A549 (cell line): ENCODE measurements around the gene PEX16. TPM values are rescaled to one million over a fixed set of nuclear protein-coding genes. Genes with fewer than 3 reads are reported as not detected.

Experiments
- ATAC-seq, 2 experiments: fragments of 200-7000 bp in 1 of 2; fragments of >200 bp in 1 of 2; cut with Nextera tagmentation in 1 of 2; cut with Tn5 transposase in 1 of 2; 3 replicates each; pipeline versions ENCODE4 v1.8.0 to v1.9.1; 2018 to 2020; ENCODE audit warnings: mild to moderate bottlenecking in 1 of 2, moderate library complexity in 1 of 2
- CTCF ChIA-PET: fragments of 300-600 bp; sonication (Branson Sonifier 250); formaldehyde crosslinking; extraction: SDS; loops from one replicate; lab custom pipeline; 2021; ENCODE audit warnings: antibody characterized with exemption, inconsistent platforms; lab: Yijun Ruan, JAX
- POLR2A ChIA-PET: fragments of 350-600 bp; formaldehyde crosslinking; extraction: SDS; loops from one replicate; lab custom pipeline; 2021; ENCODE audit warnings: antibody characterized with exemption, inconsistent platforms; lab: Yijun Ruan, JAX
- DNase-seq, 2 experiments: peaks; one replicate each; pipeline versions ENCODE4 v3.0.0 to v3.0.0-alpha.2; 2011 to 2016; ENCODE audit warnings: low read depth in 1 of 2, low spot score in 1 of 2
- FAIRE-seq: peaks from 2 replicates; lab custom pipeline; 2011; peaks lifted over from hg19 to GRCh38; lab: Jason Lieb, UNC
- H3K27ac ChIP-seq, 2 experiments: fragments of >200 bp; sonication (Bioruptor Twin); formaldehyde crosslinking; 3 replicates each; pipeline ENCODE4 v1.5.1; 2016 to 2017
- H3K4me1 ChIP-seq: fragments of >200 bp; sonication (Bioruptor Twin); formaldehyde crosslinking; 3 replicates; pipeline ENCODE4 v1.6.1; 2016
- H3K4me2 ChIP-seq: fragments of >200 bp; sonication (Bioruptor Twin); formaldehyde crosslinking; 3 replicates; pipeline ENCODE4 v1.6.1; 2016
- H3K4me3 ChIP-seq: fragments of >200 bp; sonication (Bioruptor Twin); formaldehyde crosslinking; 3 replicates; pipeline ENCODE4 v1.5.1; 2016
- H3K9me3 ChIP-seq: fragments of >200 bp; sonication (Bioruptor Twin); formaldehyde crosslinking; 3 replicates; pipeline ENCODE4 v1.6.1; 2016
- BHLHE40 ChIP-seq: IDR thresholded peaks from 2 replicates; pipeline ENCODE4 v1.6.1; 2012; ENCODE audit warnings: low read depth, low read length, inconsistent platforms
- CHD2 ChIP-seq: fragments of 150-350 bp; IDR thresholded peaks from 2 replicates; pipeline ENCODE4 v1.6.1; 2014; ENCODE audit warnings: low read length; ENCODE audit not compliant: partially characterized antibody
- E2F6 ChIP-seq: IDR thresholded peaks from 2 replicates; pipeline ENCODE4 v1.6.1; 2012; ENCODE audit warnings: low read depth, borderline replicate concordance
- EHF ChIP-seq: fragments of 250-450 bp; sonication (Bioruptor Pico); IDR thresholded peaks from 2 replicates; pipeline ENCODE4 v1.5.0; 2020; ENCODE audit warnings: mild to moderate bottlenecking
- EHMT2 ChIP-seq: fragments of 200-600 bp; sonication (generic); IDR thresholded peaks from 2 replicates; pipeline ENCODE4 v1.6.1; 2016; ENCODE audit warnings: antibody characterized with exemption, low read depth, mild to moderate bottlenecking, moderate library complexity
- FOSL2 ChIP-seq, 2 experiments: fragments of 450-650 bp in 1 of 2; fragments of >200 bp in 1 of 2; sonication (Bioruptor Twin) in 1 of 2; formaldehyde crosslinking; IDR thresholded peaks; 2 replicates each; pipeline versions ENCODE4 v1.5.0 to v1.6.1; 2016 to 2020; ENCODE audit warnings: mild to moderate bottlenecking in 1 of 2, moderate library complexity in 1 of 2
- HDAC2 ChIP-seq: fragments of 200-600 bp; sonication (generic); IDR thresholded peaks from 2 replicates; pipeline ENCODE4 v1.6.1; 2016
- HES2 ChIP-seq: fragments of >200 bp; sonication (Bioruptor Twin); formaldehyde crosslinking; IDR thresholded peaks from 2 replicates; pipeline ENCODE4 v1.6.1; 2016
- HMGXB4 ChIP-seq: fragments of 250-450 bp; sonication (Bioruptor Pico); IDR thresholded peaks from 2 replicates; pipeline ENCODE4 v1.5.0; 2021; ENCODE audit warnings: mild to moderate bottlenecking, moderate library complexity, borderline replicate concordance
- HOXB5 ChIP-seq: fragments of 250-450 bp; sonication (Bioruptor Pico); IDR thresholded peaks from 2 replicates; pipeline ENCODE4 v1.5.0; 2020; ENCODE audit warnings: mild to moderate bottlenecking, moderate library complexity
- KDM1A ChIP-seq: fragments of 200-600 bp; sonication (generic); IDR thresholded peaks from 2 replicates; pipeline ENCODE4 v1.6.1; 2016; ENCODE audit warnings: low read depth, mild to moderate bottlenecking
- MAZ ChIP-seq: fragments of 150-350 bp; IDR thresholded peaks from 2 replicates; pipeline ENCODE4 v1.6.1; 2014; ENCODE audit warnings: antibody characterized with exemption, low read depth, low read length, borderline replicate concordance
- NR3C1 ChIP-seq: fragments of >200 bp; sonication (Bioruptor Twin); formaldehyde crosslinking; IDR thresholded peaks from 3 replicates; pipeline ENCODE4 v1.6.1; 2017
- PBX3 ChIP-seq: IDR thresholded peaks from 2 replicates; pipeline ENCODE4 v1.6.1; 2012
- REST ChIP-seq: fragments of 200-600 bp; sonication (generic); IDR thresholded peaks from 2 replicates; pipeline ENCODE4 v1.6.1; 2016; ENCODE audit warnings: antibody characterized with exemption, mild to moderate bottlenecking, moderate library complexity
- SMC3 ChIP-seq: fragments of >200 bp; sonication (Bioruptor Twin); formaldehyde crosslinking; IDR thresholded peaks from 3 replicates; pipeline ENCODE4 v1.6.1; 2018; ENCODE audit warnings: inconsistent platforms
- TFCP2L1 ChIP-seq: fragments of 250-450 bp; sonication (Bioruptor Pico); IDR thresholded peaks from 2 replicates; pipeline ENCODE4 v1.5.0; 2021; ENCODE audit warnings: mild to moderate bottlenecking
- USF2 ChIP-seq: fragments of 450-650 bp; IDR thresholded peaks from 2 replicates; pipeline ENCODE4 v1.6.1; 2014; ENCODE audit warnings: antibody characterized with exemption
- WGBS: methylation state at CpG from one replicate; pipeline ENCODE4 v1.1.6; 2017; ENCODE audit errors: missing lambda C conversion rate; 5-methylcytosine and 5-hydroxymethylcytosine counted together
- polyA plus RNA-seq, 4 experiments: library from polyadenylated mRNA; depleted of rRNA in 3 of 4; stranded (reverse); fragments of >200 nt; fragmentation: RNase III in 1 of 4; extraction: RNeasy Plus Mini Kit Qiagen cat#74134 plus additional on column Dnase treatment in 1 of 4; gene quantifications; 2 replicates in 3 of 4; 3 replicates in 1 of 4; pipeline ENCODE4 v1.2.3, GENCODE V29; 2011 to 2017

Gene PEX16
- polyA plus RNA-seq, 2 of the 4 experiments (the other 2 are of a cell fraction) = 18.2 to 20.2 TPM

- ATAC-seq (peak in 1 of 2 experiments; percentile 53; a peak in 4 of 6 replicates), DNase-seq (peak in 1 of 2 experiments; percentile 19), FAIRE-seq (no peak)
- 49% methylated on average over 7 of the region's 7 CpGs for WGBS
- TF ChIP-seq EHMT2 (no peak), NR3C1 (no peak), BHLHE40 (no peak), FOSL2 (IDR thresholded peaks at IDR 0.05) (peak; percentile 46; the same call in 1 of the 2 replicates), FOSL2 (CRISPR knock-in tag; IDR thresholded peaks at IDR 0.05) (no peak)
- ChIA-PET POLR2A (no interaction called here), CTCF (interaction anchor here (0.6 to 5.6 kb wide), 2 partner anchors 7 to 37 kb away, joined by 3 to 39 read pairs; no protein-coding TSS in a partner anchor)
- Histone ChIP-seq H3K4me3 (no peak overlapping the region), H3K9me3 (no peaks in the 10 kb centered on the region), H3K4me2 (peak overlapping the region; percentile 36), H3K4me1 (peaks cover 27% of the 10 kb centered on the region), H3K27ac (peak overlapping the region; percentile 11 to 22; a peak in 2 of 6 replicates)
These were observed 37.6 kb downstream of the PEX16 start for GRCh38 chr11:45879803-45880686.

- FAIRE-seq (no peak), DNase-seq (no peak), ATAC-seq (no peak)
- 68% methylated on average over 3 of the region's 3 CpGs for WGBS
- TF ChIP-seq TFCP2L1 (CRISPR knock-in tag) (no peak), USF2 (no peak), HOXB5 (CRISPR knock-in tag) (no peak), HDAC2 (no peak), E2F6 (no peak), EHF (CRISPR knock-in tag) (no peak), HMGXB4 (CRISPR knock-in tag) (no peak), HES2 (no peak), REST (no peak), KDM1A (no peak), SMC3 (no peak), MAZ (no peak), CHD2 (no peak), PBX3 (no peak)
- H3K27ac ChIP-seq = no peak overlapping the region
- no peak overlapping the region for H3K4me2 ChIP-seq
- ChIA-PET POLR2A (no interaction called here), CTCF (interaction anchor here (0.6 to 2.1 kb wide), 3 partner anchors 18 to 506 kb away, joined by 3 to 5 read pairs (median 3); no protein-coding TSS in a partner anchor)
- peaks cover 27% of the 10 kb centered on the region for H3K4me1 ChIP-seq
- no peak overlapping the region for H3K4me3 ChIP-seq
- no peaks in the 10 kb centered on the region for H3K9me3 ChIP-seq
These were observed 39.8 kb downstream of the PEX16 start for GRCh38 chr11:45877845-45878244.
